ENCODE data around the gene ZBTB47. TPM values are rescaled to one million over a fixed set of nuclear protein-coding genes. Genes with fewer than 3 reads are reported as not detected.

Gene ZBTB47
- total and polyA plus RNA-seq, 2 experiments from 2014 or later, result 0.48 to 2.8 TPM

- TF ChIP-seq ZNF462 (CRISPR knock-in tag; IDR thresholded peaks at IDR 0.05), result no peak
- no peak for TF ChIP-seq ZNF331 (CRISPR knock-in tag; IDR thresholded peaks at IDR 0.05; ENCODE audit: low read depth)
- TF ChIP-seq, protein P1, sequence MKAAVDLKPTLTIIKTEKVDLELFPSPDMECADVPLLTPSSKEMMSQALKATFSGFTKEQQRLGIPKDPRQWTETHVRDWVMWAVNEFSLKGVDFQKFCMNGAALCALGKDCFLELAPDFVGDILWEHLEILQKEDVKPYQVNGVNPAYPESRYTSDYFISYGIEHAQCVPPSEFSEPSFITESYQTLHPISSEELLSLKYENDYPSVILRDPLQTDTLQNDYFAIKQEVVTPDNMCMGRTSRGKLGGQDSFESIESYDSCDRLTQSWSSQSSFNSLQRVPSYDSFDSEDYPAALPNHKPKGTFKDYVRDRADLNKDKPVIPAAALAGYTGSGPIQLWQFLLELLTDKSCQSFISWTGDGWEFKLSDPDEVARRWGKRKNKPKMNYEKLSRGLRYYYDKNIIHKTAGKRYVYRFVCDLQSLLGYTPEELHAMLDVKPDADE (IDR thresholded peaks at IDR 0.05), result no peak
- TF ChIP-seq ZNF114 (CRISPR knock-in tag; IDR thresholded peaks at IDR 0.05), result no peak
These were observed 27.3 kb downstream of the ZBTB47 start (continued) for GRCh38 chr3:42680806-42681205.

GRCh38 chr3:42681361-42682038 is 28.0 kb downstream of the ZBTB47 start:
- DNase-seq (ENCODE audit: low spot score) (no peak), ATAC-seq (no peak)
- Histone ChIP-seq H3K27me3 (ENCODE audit: insufficient read depth) (no peaks in the 10 kb centered on the region), H3K4me1 (ENCODE audit: insufficient read depth) (no peaks in the 10 kb centered on the region), H4K20me1 (replicated peaks; ENCODE audit: insufficient read depth) (no peaks in the 10 kb centered on the region), H3K36me3 (ENCODE audit: insufficient read depth) (no peaks in the 10 kb centered on the region), H3K4me3 (no peak overlapping the region), H3K27ac (ENCODE audit: low read depth) (no peak overlapping the region), H2AFZ (no peak overlapping the region), H3K9me2 (ENCODE audit: insufficient read depth) (no peaks in the 10 kb centered on the region), H3K4me2 (no peak overlapping the region), H3F3A (replicated peaks; ENCODE audit: low read depth) (no peaks in the 10 kb centered on the region), H3K79me2 (replicated peaks; ENCODE audit: insufficient read depth) (no peaks in the 10 kb centered on the region)
- H3K27ac Mint-ChIP-seq, result no peak overlapping the region
- H3K4me1 Mint-ChIP-seq, result peaks cover 2% of the 10 kb centered on the region; the same call in 2 of the 3 replicates
- no peaks in the 10 kb centered on the region for H3K36me3 Mint-ChIP-seq (ENCODE audit: low read depth)
- peaks cover 4% of the 10 kb centered on the region for H3K27me3 Mint-ChIP-seq (ENCODE audit: insufficient read depth, low read depth, poor library complexity)
- no peak overlapping the region for H3K4me3 Mint-ChIP-seq
- H3K9me3 Mint-ChIP-seq, result peaks cover 4% of the 10 kb centered on the region; the same call in 1 of the 3 replicates
- TF ChIP-seq STAT1 (IDR thresholded peaks at IDR 0.05; ENCODE audit: unreplicated experiment) (no peak), ZNF114 (CRISPR knock-in tag; IDR thresholded peaks at IDR 0.05) (no peak), CREB1 (CRISPR knock-in tag; IDR thresholded peaks at IDR 0.05; ENCODE audit: low read depth) (no peak), ZNF331 (CRISPR knock-in tag; IDR thresholded peaks at IDR 0.05; ENCODE audit: low read depth) (no peak), REST (IDR thresholded peaks at IDR 0.05; ENCODE audit: unreplicated experiment) (no peak), EZH2 (IDR thresholded peaks at IDR 0.05; ENCODE audit: low read depth, unreplicated experiment) (no peak), POLR2AphosphoS5 (IDR thresholded peaks at IDR 0.05; ENCODE audit: low read depth) (no peak)
- TF ChIP-seq, protein P1 (IDR thresholded peaks at IDR 0.05), result no peak
